Measurements from ENCODE around the gene ELP5. TPM values are rescaled to one million over a fixed set of nuclear protein-coding genes. Genes with fewer than 3 reads are reported as not detected.
"Not testable (repeated sequence)": the region's sequence is repeated elsewhere in the genome, so short reads cannot be mapped to it uniquely, and the experiment has no call there.

The ELP5 gene
- polyA plus RNA-seq, 3 donors, result 36.1 to 49.5 (median 44.1) TPM

GRCh38 chr17:7242717-7243452, 9.1 kb upstream of the ELP5 start:
- H3K4me1 Mint-ChIP-seq, result peaks cover 25% of the 10 kb centered on the region

GRCh38 chr17:7243453-7243729, 8.6 kb upstream of the ELP5 start:
- peaks cover 34% of the 10 kb centered on the region in 2 donors for H3K36me3 ChIP-seq (replicated peaks in 1 of 2; ENCODE audit: control insufficient read depth in 1 of 2, insufficient read depth in 2 of 2, low read length in 2 of 2)

More at GRCh38 chr17:7242717-7243452, 9.1 kb upstream of the ELP5 start:
- peaks cover 34% of the 10 kb centered on the region in 2 donors for H3K36me3 ChIP-seq (replicated peaks in 1 of 2; ENCODE audit: control insufficient read depth in 1 of 2, insufficient read depth in 2 of 2, low read length in 2 of 2)
- peak; percentile 89 to 95 (median 94) for DNase-seq
- H3K4me2 ChIP-seq (replicated peaks; ENCODE audit: extremely low read depth, low read length, poor library complexity, severe bottlenecking), result peak overlapping the region; percentile 100
- H3K9ac ChIP-seq (ENCODE audit: insufficient read depth, low read length, poor library complexity, severe bottlenecking), result peak overlapping the region; percentile 100
- peaks cover 8% of the 10 kb centered on the region for H4K20me1 ChIP-seq (ENCODE audit: insufficient read depth, low read length)
- Mint-ChIP-seq H3K4me3 (peak overlapping the region; percentile 98 to 99), H3K36me3 (peaks cover 35 to 58% of the 10 kb centered on the region in 2 donors), H3K9me3 (peaks cover 0 to 4% (median 0%) of the 10 kb centered on the region in 7 donors), H3K27ac (peak overlapping the region; percentile 99 to 100 (median 100)), H3K27me3 (ENCODE audit: low read depth in 3 of 3) (peaks cover 0 to 3% (median 0%) of the 10 kb centered on the region in 3 donors)
- no peaks in the 10 kb centered on the region for H3K27me3 ChIP-seq (ENCODE audit: control insufficient read depth in 2 of 2, insufficient read depth in 2 of 2, low read length in 2 of 2)
- WGBS (ENCODE audit: insufficient coverage), result 2% methylated on average over 49 of the region's 49 CpGs
- H2AFZ ChIP-seq (ENCODE audit: insufficient read depth, low read depth, low read length, poor library complexity, severe bottlenecking), result peak overlapping the region; percentile 84
- no peaks in the 10 kb centered on the region for H3K9me3 ChIP-seq (replicated peaks in 1 of 2; ENCODE audit: control insufficient read depth in 1 of 2, insufficient read depth in 1 of 2, low read length in 2 of 2)
- H3K4me1 ChIP-seq (ENCODE audit: control insufficient read depth in 1 of 2, insufficient read depth in 2 of 2, low read length in 2 of 2), result peaks cover 24 to 30% of the 10 kb centered on the region in 2 donors
- TF ChIP-seq CTCF (IDR thresholded peaks at IDR 0.05), result no peak
- peak overlapping the region; percentile 99 to 100 for H3K27ac ChIP-seq (ENCODE audit: low read depth in 1 of 2, low read length in 2 of 2)
- H3K4me3 ChIP-seq (replicated peaks in 1 of 3; ENCODE audit: low read depth in 2 of 3, low read length in 3 of 3), result peak overlapping the region; percentile 95 to 100 (median 98)
- peaks cover 69% of the 10 kb centered on the region for H3K79me2 ChIP-seq (ENCODE audit: insufficient read depth, low read length)
- intact Hi-C loops (cut with micrococcal nuclease), result loop anchor here in 1 of 2 donors (1.0 kb wide), 1 partner anchor 8 kb away; the partner anchor contains the start of gene CTDNEP1

GRCh38 chr17:7243838-7244237, 8.2 kb upstream of the ELP5 start:
- H3K9ac ChIP-seq (ENCODE audit: insufficient read depth, low read length, poor library complexity, severe bottlenecking); H3K27me3 Mint-ChIP-seq (ENCODE audit: low read depth in 3 of 3); H3K4me3 Mint-ChIP-seq; DNase-seq; H3K9me3 Mint-ChIP-seq; intact Hi-C loops (cut with micrococcal nuclease); H4K20me1 ChIP-seq (ENCODE audit: insufficient read depth, low read length); H3K9me3 ChIP-seq (replicated peaks in 1 of 2; ENCODE audit: control insufficient read depth in 1 of 2, insufficient read depth in 1 of 2, low read length in 2 of 2); H3K4me2 ChIP-seq (replicated peaks; ENCODE audit: extremely low read depth, low read length, poor library complexity, severe bottlenecking); H3K27me3 ChIP-seq (ENCODE audit: control insufficient read depth in 2 of 2, insufficient read depth in 2 of 2, low read length in 2 of 2): not testable (repeated sequence)
- peaks cover 24 to 31% of the 10 kb centered on the region in 2 donors for H3K4me1 ChIP-seq (ENCODE audit: control insufficient read depth in 1 of 2, insufficient read depth in 2 of 2, low read length in 2 of 2)
- H3K79me2 ChIP-seq (ENCODE audit: insufficient read depth, low read length), result peaks cover 70% of the 10 kb centered on the region
- Mint-ChIP-seq H3K4me1 (peaks cover 29% of the 10 kb centered on the region), H3K27ac (peak overlapping the region; percentile 72 to 100 (median 100)), H3K36me3 (peaks cover 35 to 58% of the 10 kb centered on the region in 2 donors)
- H3K4me3 ChIP-seq (replicated peaks in 1 of 3; ENCODE audit: low read depth in 2 of 3, low read length in 3 of 3), result peak overlapping the region in 1 of 3 experiments; percentile 100
- peak overlapping the region; percentile 84 for H2AFZ ChIP-seq (ENCODE audit: insufficient read depth, low read depth, low read length, poor library complexity, severe bottlenecking)
- peak overlapping the region in 1 of 2 donors; percentile 99 for H3K27ac ChIP-seq (ENCODE audit: low read depth in 1 of 2, low read length in 2 of 2)
- H3K36me3 ChIP-seq (replicated peaks in 1 of 2; ENCODE audit: control insufficient read depth in 1 of 2, insufficient read depth in 2 of 2, low read length in 2 of 2), result peaks cover 34% of the 10 kb centered on the region in 2 donors
- 60% methylated on average over 2 of the region's 10 CpGs for WGBS (ENCODE audit: insufficient coverage)

More at GRCh38 chr17:7243453-7243729, 8.6 kb upstream of the ELP5 start:
- intact Hi-C loops (cut with micrococcal nuclease), result no loop called here
- peaks cover 0 to 4% (median 0%) of the 10 kb centered on the region in 7 donors for H3K9me3 Mint-ChIP-seq
- Histone ChIP-seq H3K27ac (ENCODE audit: low read depth in 1 of 2, low read length in 2 of 2) (peak overlapping the region; percentile 99 to 100), H3K9ac (ENCODE audit: insufficient read depth, low read length, poor library complexity, severe bottlenecking) (peak overlapping the region; percentile 100), H3K79me2 (ENCODE audit: insufficient read depth, low read length) (peaks cover 70% of the 10 kb centered on the region), H3K4me2 (replicated peaks; ENCODE audit: extremely low read depth, low read length, poor library complexity, severe bottlenecking) (peak overlapping the region; percentile 100), H3K4me1 (ENCODE audit: control insufficient read depth in 1 of 2, insufficient read depth in 2 of 2, low read length in 2 of 2) (peaks cover 24 to 30% of the 10 kb centered on the region in 2 donors), H2AFZ (ENCODE audit: insufficient read depth, low read depth, low read length, poor library complexity, severe bottlenecking) (peak overlapping the region; percentile 84), H4K20me1 (ENCODE audit: insufficient read depth, low read length) (peaks cover 8% of the 10 kb centered on the region), H3K4me3 (replicated peaks in 1 of 3; ENCODE audit: low read depth in 2 of 3, low read length in 3 of 3) (peak overlapping the region; percentile 95 to 100 (median 98)), H3K9me3 (replicated peaks in 1 of 2; ENCODE audit: control insufficient read depth in 1 of 2, insufficient read depth in 1 of 2, low read length in 2 of 2) (no peaks in the 10 kb centered on the region), H3K27me3 (ENCODE audit: control insufficient read depth in 2 of 2, insufficient read depth in 2 of 2, low read length in 2 of 2) (no peaks in the 10 kb centered on the region)
- H3K36me3 Mint-ChIP-seq, result peaks cover 35 to 58% of the 10 kb centered on the region in 2 donors
- WGBS (ENCODE audit: insufficient coverage), result no CpG with 5 or more reads among the region's 2 CpGs
- peak overlapping the region; percentile 98 to 99 for H3K4me3 Mint-ChIP-seq
- DNase-seq, result no peak
- peak overlapping the region; percentile 89 to 100 (median 100) for H3K27ac Mint-ChIP-seq
- TF ChIP-seq CTCF (IDR thresholded peaks at IDR 0.05), result no peak
- H3K27me3 Mint-ChIP-seq (ENCODE audit: low read depth in 3 of 3), result peaks cover 0 to 3% (median 0%) of the 10 kb centered on the region in 3 donors
- peaks cover 25% of the 10 kb centered on the region for H3K4me1 Mint-ChIP-seq
